Measurements from ENCODE around the gene TUBGCP6. TPM values are rescaled to one million over a fixed set of nuclear protein-coding genes. Genes with fewer than 3 reads are reported as not detected.
A peak's percentile ranks its signal among the peaks of the same experiment; 100 is the strongest.

Gene TUBGCP6
- 6.7 and 7.1 TPM in 2 replicates for total RNA-seq (2014; rRNA removed; shearing (Covaris generic))

GRCh38 chr22:50244420-50245213 lies at the start of gene TUBGCP6:
TSS of gene TUBGCP6 (minus strand) at chr22:50245023. CDS start at chr22:50244459, 564 bp downstream.
- DNase-seq (ENCODE audit: low read depth), result peak; percentile 89

GRCh38 chr22:50294319-50294656 lies 49.5 kb upstream of the TUBGCP6 start:
- no peak for DNase-seq (ENCODE audit: low read depth)

GRCh38 chr22:50293441-50294318 lies 48.9 kb upstream of the TUBGCP6 start:
- DNase-seq (ENCODE audit: low read depth), result peak; percentile 70

GRCh38 chr22:50292643-50293440 lies 48.0 kb upstream of the TUBGCP6 start:
- no peak for DNase-seq (ENCODE audit: low read depth)

GRCh38 chr22:50289942-50290630 lies 45.3 kb upstream of the TUBGCP6 start:
- DNase-seq (ENCODE audit: low read depth), result no peak

GRCh38 chr22:50289151-50289941 lies 44.5 kb upstream of the TUBGCP6 start:
- no peak for DNase-seq (ENCODE audit: low read depth)

GRCh38 chr22:50287731-50288130 lies 42.9 kb upstream of the TUBGCP6 start:
- DNase-seq (ENCODE audit: low read depth), result no peak

GRCh38 chr22:50286701-50287318 lies 42.0 kb upstream of the TUBGCP6 start:
- DNase-seq (ENCODE audit: low read depth), result no peak

GRCh38 chr22:50286275-50286674 lies 41.5 kb upstream of the TUBGCP6 start:
- no peak for DNase-seq (ENCODE audit: low read depth)

GRCh38 chr22:50285568-50286229 lies 40.9 kb upstream of the TUBGCP6 start:
- DNase-seq (ENCODE audit: low read depth), result no peak

GRCh38 chr22:50284479-50284878 lies 39.7 kb upstream of the TUBGCP6 start:
- DNase-seq (ENCODE audit: low read depth), result no peak

- no peak for DNase-seq (ENCODE audit: low read depth)
Measured at GRCh38 chr22:50283821-50284220, 39.0 kb upstream of the TUBGCP6 start.

GRCh38 chr22:50282361-50283155 lies 37.7 kb upstream of the TUBGCP6 start:
- peak; percentile 77 for DNase-seq (ENCODE audit: low read depth)

- no peak for DNase-seq (ENCODE audit: low read depth)
Measured at GRCh38 chr22:50281957-50282356, 37.1 kb upstream of the TUBGCP6 start.

- no peak for DNase-seq (ENCODE audit: low read depth)
Measured at GRCh38 chr22:50281384-50281760, 36.5 kb upstream of the TUBGCP6 start.

GRCh38 chr22:50280708-50281383 lies 36.0 kb upstream of the TUBGCP6 start:
- DNase-seq (ENCODE audit: low read depth), result no peak

GRCh38 chr22:50280022-50280707 lies 35.3 kb upstream of the TUBGCP6 start:
- DNase-seq (ENCODE audit: low read depth), result no peak

Data from RPMI7951 (cell line).